ENCODE data around the gene SENP1. TPM values are rescaled to one million over a fixed set of nuclear protein-coding genes. Genes with fewer than 3 reads are reported as not detected.

SENP1 gene
- polyA plus RNA-seq, 2 of the 4 experiments (the other 2 are of a cell fraction) = 13.9 to 49.3 TPM

GRCh38 chr12:48028541-48029431 lies 77.1 kb downstream of the SENP1 start (continued):
- TF ChIP-seq USF2 (IDR thresholded peaks at IDR 0.05) = no peak
- no peak for TF ChIP-seq RFX5 (IDR thresholded peaks at IDR 0.05)
- TF ChIP-seq ZNF302 (CRISPR knock-in tag; IDR thresholded peaks at IDR 0.05) = no peak

GRCh38 chr12:48027183-48028002 lies 78.5 kb downstream of the SENP1 start:
- FAIRE-seq (no peak), ATAC-seq (no peak), DNase-seq (ENCODE audit: low read depth in 1 of 2, low spot score in 1 of 2) (no peak)
- Histone ChIP-seq H3K4me1 (no peaks in the 10 kb centered on the region), H3K27ac (no peak overlapping the region), H3K9me3 (no peaks in the 10 kb centered on the region), H3K4me2 (no peak overlapping the region), H3K4me3 (no peak overlapping the region)
- POLR2A ChIA-PET = no interaction called here
- TF ChIP-seq FOSB (CRISPR knock-in tag; IDR thresholded peaks at IDR 0.05) (no peak), ZC3H11A (IDR thresholded peaks at IDR 0.05) (no peak), EHF (CRISPR knock-in tag; IDR thresholded peaks at IDR 0.05) (no peak), CBX8 (IDR thresholded peaks at IDR 0.05) (no peak), PBX3 (IDR thresholded peaks at IDR 0.05) (no peak), GATA3 (IDR thresholded peaks at IDR 0.05; ENCODE audit: borderline replicate concordance) (no peak), ZFP36 (IDR thresholded peaks at IDR 0.05; ENCODE audit: borderline replicate concordance, partially characterized antibody) (no peak), POLR2A (IDR thresholded peaks at IDR 0.05; ENCODE audit: low read length) (no peak)
- CTCF ChIA-PET = interaction anchor here (2.0 kb wide), 1 partner anchor 21 kb away, joined by 6 read pairs; no protein-coding TSS in a partner anchor
- WGBS (ENCODE audit: missing lambda C conversion rate) = 75% methylated on average over 17 of the region's 18 CpGs

- ATAC-seq = no peak
These were observed 79.6 kb downstream of the SENP1 start for GRCh38 chr12:48026060-48026827.

GRCh38 chr12:48025281-48025680 lies 80.6 kb downstream of the SENP1 start:
- no peak for FAIRE-seq
- ChIA-PET POLR2A (no interaction called here), CTCF (interaction anchor here (0.7 to 1.4 kb wide), 2 partner anchors 10 to 20 kb away, joined by 3 read pairs; no protein-coding TSS in a partner anchor)
- H3K4me1 ChIP-seq = no peaks in the 10 kb centered on the region
- no peak for ATAC-seq
- H3K27ac ChIP-seq = no peak overlapping the region
- no peak for DNase-seq (ENCODE audit: low read depth in 1 of 2, low spot score in 1 of 2)
- no peaks in the 10 kb centered on the region for H3K9me3 ChIP-seq
- 40% methylated on average over 7 of the region's 7 CpGs for WGBS (ENCODE audit: missing lambda C conversion rate)
- H3K4me2 ChIP-seq = no peak overlapping the region
- H3K4me3 ChIP-seq = no peak overlapping the region
- TF ChIP-seq HOXB13 (CRISPR knock-in tag; IDR thresholded peaks at IDR 0.05; ENCODE audit: low read depth) (no peak), HES2 (IDR thresholded peaks at IDR 0.05) (no peak), FOSB (CRISPR knock-in tag; IDR thresholded peaks at IDR 0.05) (no peak), JUNB (IDR thresholded peaks at IDR 0.05) (no peak), ZC3H11A (IDR thresholded peaks at IDR 0.05) (no peak), CHD4 (IDR thresholded peaks at IDR 0.05; ENCODE audit: borderline replicate concordance) (no peak), GATA3 (IDR thresholded peaks at IDR 0.05; ENCODE audit: borderline replicate concordance) (no peak), CBX2 (IDR thresholded peaks at IDR 0.05; ENCODE audit: borderline replicate concordance, low read depth) (no peak), TP53 (CRISPR knock-in tag; IDR thresholded peaks at IDR 0.05) (no peak), BCL3 (IDR thresholded peaks at IDR 0.05) (no peak), POLR2AphosphoS2 (conservative IDR thresholded peaks at IDR 0.05; ENCODE audit: low read length) (no peak), RNF2 (IDR thresholded peaks at IDR 0.05; ENCODE audit: borderline replicate concordance, low read depth) (no peak), ZSCAN20 (CRISPR knock-in tag; IDR thresholded peaks at IDR 0.05) (no peak), PHF8 (IDR thresholded peaks at IDR 0.05; ENCODE audit: borderline replicate concordance, low read depth) (no peak), MAFK (IDR thresholded peaks at IDR 0.05; ENCODE audit: partially characterized antibody) (no peak)

More at GRCh38 chr12:48026060-48026827, 79.6 kb downstream of the SENP1 start:
- H3K9me3 ChIP-seq = no peaks in the 10 kb centered on the region
- 53% methylated on average over 7 of the region's 7 CpGs for whole genome bisulfite sequencing (ENCODE audit: missing lambda C conversion rate)
- H3K4me2 ChIP-seq = no peak overlapping the region
- ChIA-PET POLR2A (no interaction called here), CTCF (interaction anchor here (0.6 to 1.4 kb wide), 4 partner anchors 11 to 592 kb away, joined by 3 to 5 read pairs (median 3); no protein-coding TSS in a partner anchor)
- no peak for DNase-seq (ENCODE audit: low read depth in 1 of 2, low spot score in 1 of 2)
- no peaks in the 10 kb centered on the region for H3K4me1 ChIP-seq
- no peak for FAIRE-seq
- TF ChIP-seq HES2 (IDR thresholded peaks at IDR 0.05) = no peak
- TF ChIP-seq HDAC2 (IDR thresholded peaks at IDR 0.05) = no peak
- no peak for TF ChIP-seq POLR2AphosphoS2 (conservative IDR thresholded peaks at IDR 0.05; ENCODE audit: low read length)
- TF ChIP-seq TP53 (CRISPR knock-in tag; IDR thresholded peaks at IDR 0.05) = no peak
- TF ChIP-seq RFX5 (IDR thresholded peaks at IDR 0.05) = no peak
- no peak for TF ChIP-seq SMC3 (IDR thresholded peaks at IDR 0.05)
- no peak for TF ChIP-seq KDM1A (IDR thresholded peaks at IDR 0.05; ENCODE audit: low read depth)
- no peak overlapping the region for H3K27ac ChIP-seq
- no peak overlapping the region for H3K4me3 ChIP-seq

All from A549 (cell line).